IPS-18c (cell line): ENCODE data around the gene SAMD8.

ENCODE experiments used
- H3K4me3 ChIP-seq: 2 replicates; pipeline ENCODE4 v1.7.0; 2013; ENCODE audit warnings: low read depth, mild to moderate bottlenecking, low read length, moderate library complexity; ENCODE audit not compliant: insufficient read depth
- H3K9me3 ChIP-seq: one replicate; pipeline ENCODE4 v1.6.1; 2013; ENCODE audit warnings: mild to moderate bottlenecking, low read length, moderate library complexity; ENCODE audit not compliant: control insufficient read depth, insufficient read depth

Gene SAMD8

DNA sequence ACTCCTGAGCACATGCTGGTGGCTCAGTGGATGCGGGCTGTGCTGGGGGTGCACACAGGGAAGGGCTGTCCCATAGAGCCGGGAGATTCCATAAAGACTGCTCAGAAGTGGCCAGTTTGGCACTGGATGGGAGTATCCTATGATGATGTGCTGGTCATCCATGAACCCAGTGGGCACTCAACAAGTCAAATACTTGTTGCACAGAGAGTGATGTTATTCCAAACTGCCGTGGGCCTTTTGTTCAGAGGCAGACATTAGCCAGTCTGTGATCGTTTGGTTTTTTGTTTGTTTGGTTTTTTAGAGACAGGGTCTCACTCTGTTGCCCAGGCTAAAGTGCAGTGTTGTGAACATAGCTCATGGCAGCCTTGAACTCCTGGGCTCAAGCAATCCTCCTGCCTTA is 30.9 kb upstream of the SAMD8 start:
- no peak overlapping the region for H3K4me3 ChIP-seq
- no peaks in the 10 kb centered on the region for H3K9me3 ChIP-seq

DNA sequence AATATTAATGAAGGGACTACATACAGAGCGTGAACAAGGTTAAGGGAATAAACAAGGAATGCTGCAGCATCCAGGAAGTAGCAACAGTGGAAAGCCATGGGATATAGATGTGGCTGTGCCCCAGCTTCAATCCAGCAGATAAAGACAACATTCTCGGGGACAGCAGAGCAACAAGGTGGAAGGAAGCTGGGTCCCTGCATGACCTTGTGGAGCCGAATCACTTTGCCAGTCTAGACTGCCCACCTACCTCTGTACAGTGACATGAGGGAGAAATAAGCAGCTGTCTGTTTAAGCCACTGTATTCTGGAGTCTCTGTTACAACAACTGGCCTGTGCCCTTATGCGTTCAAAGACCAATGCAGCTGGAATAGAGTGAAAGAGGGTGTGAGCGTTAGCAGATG is 30.1 kb upstream of the SAMD8 start:
- no peaks in the 10 kb centered on the region for H3K9me3 ChIP-seq
- H3K4me3 ChIP-seq: no peak overlapping the region

DNA sequence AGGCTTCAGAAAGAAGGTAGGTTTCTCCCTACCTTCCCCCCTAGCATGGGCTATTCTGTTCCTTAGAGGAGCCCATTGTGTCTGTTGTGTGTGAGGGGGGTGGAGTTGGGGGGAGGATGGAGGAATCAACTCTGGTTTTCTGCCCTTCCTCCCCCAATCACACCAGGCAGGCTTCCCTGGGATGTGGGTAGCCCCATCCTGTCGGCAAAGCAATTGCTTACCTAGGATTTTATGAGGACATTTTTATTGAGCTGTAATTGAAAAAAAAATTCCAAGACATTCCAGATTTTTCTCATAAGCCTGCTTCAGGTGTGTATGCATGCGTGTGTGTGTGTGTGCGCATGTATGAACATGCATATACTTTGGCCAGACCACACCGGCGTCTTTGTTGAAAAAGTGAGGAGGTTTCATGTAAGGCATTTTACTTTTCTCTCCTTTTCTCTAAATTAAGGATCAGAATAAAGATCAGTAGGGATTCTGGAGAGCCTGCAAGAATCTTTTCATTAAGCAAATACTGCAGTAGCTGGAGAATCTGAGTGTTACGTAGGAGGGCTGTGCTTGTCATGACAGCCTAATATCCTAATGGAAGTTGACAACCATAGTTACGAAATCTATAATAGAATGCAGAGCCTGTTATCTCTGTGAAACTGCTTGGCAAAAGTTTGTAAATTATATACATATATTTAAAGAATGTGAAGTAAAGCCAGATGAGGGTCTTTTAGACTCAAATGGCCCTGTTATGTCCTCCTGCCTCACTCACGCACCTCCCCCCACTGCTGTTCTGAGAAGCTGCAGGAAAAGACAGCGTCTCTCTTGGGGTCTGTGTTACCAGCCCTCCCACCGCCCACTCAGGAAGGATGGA is 27.3 kb upstream of the SAMD8 start:
- Histone ChIP-seq H3K9me3 (no peaks in the 10 kb centered on the region), H3K4me3 (no peak overlapping the region)

DNA sequence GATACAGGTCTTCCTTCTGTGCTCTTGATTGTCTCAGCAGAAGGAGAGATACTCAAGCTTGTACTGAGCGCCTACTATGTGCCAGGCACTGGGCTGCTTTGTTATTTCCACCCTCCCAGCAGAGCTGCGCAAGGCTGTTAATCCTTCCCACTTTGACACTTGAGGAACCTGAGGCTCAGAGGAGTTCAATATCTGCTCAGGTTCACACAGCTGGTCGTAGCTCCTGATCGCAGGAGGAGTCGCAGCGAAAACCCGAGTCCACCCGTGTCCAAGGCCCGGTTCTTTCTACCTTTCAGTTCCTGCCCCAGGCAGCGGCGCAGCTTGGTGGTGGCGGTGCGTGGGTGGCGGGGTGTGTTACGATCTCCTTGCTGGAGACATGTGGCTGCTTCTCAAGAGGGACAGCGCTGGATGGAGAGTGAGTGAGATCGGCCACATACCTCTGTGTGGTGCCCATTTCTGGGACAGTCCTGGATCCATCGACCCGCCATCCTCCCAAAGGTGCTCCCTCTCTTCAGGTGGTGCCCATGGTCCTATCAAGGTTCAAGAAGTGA is 26.5 kb upstream of the SAMD8 start:
- Histone ChIP-seq H3K4me3 (no peak overlapping the region), H3K9me3 (peaks cover 1% of the 10 kb centered on the region)

DNA sequence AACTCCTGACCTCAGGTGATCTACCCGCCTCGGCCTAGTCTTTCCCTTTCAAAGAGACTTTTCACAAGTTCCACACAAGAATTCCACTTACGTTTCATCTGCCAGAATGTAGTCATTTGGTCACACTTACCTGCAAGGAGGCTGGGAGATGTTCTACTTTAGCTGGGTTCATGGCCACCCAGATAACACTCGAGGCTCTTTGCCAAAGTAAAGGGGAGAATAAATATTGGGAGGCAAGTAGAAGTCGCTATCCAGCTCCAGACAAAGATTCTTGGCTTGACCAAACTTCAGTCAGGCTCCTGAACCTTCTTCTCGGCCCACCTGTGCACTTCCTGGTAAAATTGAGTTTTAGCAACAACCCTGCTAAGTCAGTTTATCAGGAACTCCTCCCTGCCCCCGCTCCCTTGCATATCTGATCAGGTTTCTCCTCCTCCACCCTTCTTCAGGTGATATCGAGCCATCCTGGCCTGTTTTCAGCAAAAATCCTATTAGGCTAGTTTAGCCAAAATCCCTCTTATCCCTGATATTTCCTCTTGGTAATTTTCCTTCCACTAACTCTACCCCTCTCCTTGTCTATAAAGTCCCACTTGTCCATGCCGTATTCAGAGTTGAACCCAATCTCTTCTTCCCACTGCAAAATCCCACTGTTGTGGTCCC is 25.1 kb upstream of the SAMD8 start:
- Histone ChIP-seq H3K4me3 (no peak overlapping the region), H3K9me3 (peaks cover 2% of the 10 kb centered on the region)

DNA sequence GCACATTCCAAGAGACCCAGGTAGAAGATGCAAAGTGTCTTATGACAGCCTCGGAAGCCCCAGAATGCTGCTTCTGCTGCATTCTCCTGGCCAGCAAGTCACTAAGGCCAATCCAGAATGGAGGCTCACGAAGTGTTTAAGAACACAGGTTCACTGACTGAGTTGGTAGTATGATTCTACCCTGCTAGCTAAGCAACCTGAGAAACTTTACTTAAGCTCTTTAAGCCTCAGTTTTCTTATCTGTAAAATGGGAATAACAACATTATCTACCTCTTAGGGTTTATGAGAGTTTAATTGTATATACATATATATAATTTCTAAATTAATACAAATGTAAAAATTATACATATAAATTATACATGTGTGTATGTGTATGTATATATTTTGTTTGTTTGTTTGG is 22.8 kb upstream of the SAMD8 start:
- no peak overlapping the region for H3K4me3 ChIP-seq
- H3K9me3 ChIP-seq: peaks cover 2% of the 10 kb centered on the region

DNA sequence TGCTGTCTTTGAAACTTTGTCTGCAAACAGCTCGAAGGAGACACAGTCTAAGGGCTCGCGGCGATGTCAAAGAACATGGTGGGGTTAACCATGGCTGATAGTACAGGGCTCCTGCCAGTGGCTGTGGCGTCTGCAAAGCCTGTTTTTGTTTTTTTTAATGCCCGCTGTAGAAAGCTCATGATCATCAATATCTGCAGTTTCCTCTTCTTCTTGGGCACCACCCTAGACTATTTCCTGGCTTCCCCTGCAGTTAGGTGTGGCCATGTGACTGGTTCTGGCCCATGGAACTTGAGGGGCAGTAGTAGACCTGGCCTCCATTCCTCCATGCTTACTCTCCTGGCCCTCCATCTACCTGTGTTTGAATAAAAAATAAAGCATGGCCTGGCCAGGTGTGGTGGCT is 21.8 kb upstream of the SAMD8 start:
- Histone ChIP-seq H3K9me3 (peaks cover 2% of the 10 kb centered on the region), H3K4me3 (no peak overlapping the region)

DNA sequence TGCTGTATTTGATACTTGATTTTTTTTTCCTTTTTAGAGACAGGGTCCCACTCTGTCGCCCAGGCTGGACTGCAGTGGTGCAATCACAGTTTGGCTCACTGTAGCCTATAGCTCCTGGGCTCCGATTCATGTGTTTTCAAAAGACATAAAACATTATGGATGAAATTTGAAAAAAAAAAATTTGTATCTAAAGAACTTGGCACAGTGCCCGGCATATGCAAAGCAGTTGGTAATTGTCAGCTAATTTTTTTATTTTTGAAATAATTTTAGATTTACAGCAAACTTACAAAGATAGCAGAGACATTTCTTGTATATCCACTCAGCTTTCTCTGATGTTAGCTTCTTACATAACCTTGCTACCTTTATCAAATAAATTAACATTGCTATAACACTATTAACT is 20.3 kb upstream of the SAMD8 start:
- H3K4me3 ChIP-seq: no peak overlapping the region
- peaks cover 2% of the 10 kb centered on the region for H3K9me3 ChIP-seq

DNA sequence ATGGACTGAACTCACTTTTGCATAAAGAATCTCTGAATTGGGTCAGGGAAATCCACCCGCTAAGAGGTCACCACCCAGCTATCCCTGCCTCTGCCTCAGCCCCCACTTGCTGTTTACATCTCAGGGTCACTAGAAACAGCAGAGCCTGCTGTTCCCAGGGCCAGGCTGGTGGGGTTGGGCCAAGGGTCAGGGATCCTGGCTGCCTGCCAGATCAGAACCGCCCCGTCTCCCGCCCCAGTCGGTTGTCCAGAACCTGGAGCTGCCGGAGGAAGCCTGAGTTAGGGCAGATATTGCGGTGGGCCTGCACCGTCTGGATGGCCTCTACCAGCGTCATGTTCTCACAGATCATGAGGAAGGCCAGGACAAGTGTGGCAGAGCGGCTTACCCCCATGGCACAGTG is 17.0 kb upstream of the SAMD8 start:
- Histone ChIP-seq H3K9me3 (peaks cover 2% of the 10 kb centered on the region), H3K4me3 (no peak overlapping the region)

DNA sequence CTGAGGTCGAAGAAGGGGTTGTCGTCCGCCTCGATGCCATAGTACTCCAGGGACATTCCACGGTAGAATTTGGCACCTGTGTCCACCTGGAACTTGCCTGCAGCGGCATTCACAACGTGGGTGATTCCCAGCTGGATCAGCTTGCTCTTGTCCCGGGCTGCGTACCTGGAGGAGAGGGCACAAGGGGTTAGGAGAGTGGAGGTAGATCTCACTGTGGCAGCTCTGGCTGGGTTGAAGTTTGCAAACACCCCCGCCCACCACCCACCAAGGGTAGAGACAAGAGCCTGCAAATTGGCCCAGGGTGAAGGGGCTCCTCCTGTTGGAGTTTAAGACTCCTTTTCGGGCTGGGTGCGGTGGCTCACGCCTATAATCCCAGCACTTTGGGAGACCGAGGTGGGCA is 15.8 kb upstream of the SAMD8 start:
- H3K4me3 ChIP-seq: no peak overlapping the region
- H3K9me3 ChIP-seq: no peaks in the 10 kb centered on the region

DNA sequence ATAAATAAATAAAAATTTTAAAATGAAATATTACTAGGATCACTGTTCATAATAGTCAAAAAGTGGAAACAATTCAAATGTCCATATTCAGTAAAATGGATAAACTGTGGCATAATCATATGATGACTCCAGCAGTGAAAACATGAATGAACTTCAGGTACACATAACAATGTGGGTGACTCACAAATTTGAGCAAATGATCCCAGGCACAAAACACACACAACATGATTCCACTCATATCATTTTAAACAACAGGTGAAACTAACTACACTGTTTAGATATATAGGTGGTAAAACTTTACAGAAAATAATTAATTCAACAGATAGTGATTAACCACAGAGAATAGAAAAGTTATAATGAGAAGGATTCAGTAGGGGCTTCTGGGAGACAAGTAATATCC is 14.7 kb upstream of the SAMD8 start:
- no peaks in the 10 kb centered on the region for H3K9me3 ChIP-seq
- H3K4me3 ChIP-seq: no peak overlapping the region

DNA sequence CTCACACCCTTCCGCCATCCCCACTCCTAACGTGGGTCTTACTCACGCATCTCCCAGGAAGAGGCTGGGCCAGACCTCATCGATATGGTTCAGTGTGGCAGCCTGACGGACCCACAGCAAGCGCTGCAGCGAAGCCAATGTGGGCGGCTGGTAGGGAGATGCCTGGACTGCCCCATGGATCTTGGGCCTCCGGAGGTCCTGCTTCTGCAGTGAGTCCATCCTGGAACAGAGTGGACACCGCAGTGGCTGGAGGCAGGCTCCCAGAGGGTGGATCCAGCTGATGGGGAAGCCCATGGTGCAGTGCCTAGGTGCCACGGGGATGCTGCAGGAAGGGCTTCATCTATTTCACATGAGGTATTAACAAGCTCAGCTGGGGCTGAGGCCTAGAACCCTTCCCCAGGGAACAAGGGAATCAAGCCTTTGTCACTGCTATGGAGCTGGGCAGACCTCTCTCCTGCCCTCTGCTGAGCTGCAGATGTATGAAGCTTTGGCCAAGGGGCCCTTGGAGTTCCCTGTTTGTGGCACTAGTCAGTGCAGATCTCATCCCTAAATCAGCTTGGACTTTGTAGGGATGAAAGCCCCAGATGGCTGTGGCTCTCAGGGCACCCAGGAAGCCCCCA is 13.7 kb upstream of the SAMD8 start:
- Histone ChIP-seq H3K9me3 (no peaks in the 10 kb centered on the region), H3K4me3 (no peak overlapping the region)

DNA sequence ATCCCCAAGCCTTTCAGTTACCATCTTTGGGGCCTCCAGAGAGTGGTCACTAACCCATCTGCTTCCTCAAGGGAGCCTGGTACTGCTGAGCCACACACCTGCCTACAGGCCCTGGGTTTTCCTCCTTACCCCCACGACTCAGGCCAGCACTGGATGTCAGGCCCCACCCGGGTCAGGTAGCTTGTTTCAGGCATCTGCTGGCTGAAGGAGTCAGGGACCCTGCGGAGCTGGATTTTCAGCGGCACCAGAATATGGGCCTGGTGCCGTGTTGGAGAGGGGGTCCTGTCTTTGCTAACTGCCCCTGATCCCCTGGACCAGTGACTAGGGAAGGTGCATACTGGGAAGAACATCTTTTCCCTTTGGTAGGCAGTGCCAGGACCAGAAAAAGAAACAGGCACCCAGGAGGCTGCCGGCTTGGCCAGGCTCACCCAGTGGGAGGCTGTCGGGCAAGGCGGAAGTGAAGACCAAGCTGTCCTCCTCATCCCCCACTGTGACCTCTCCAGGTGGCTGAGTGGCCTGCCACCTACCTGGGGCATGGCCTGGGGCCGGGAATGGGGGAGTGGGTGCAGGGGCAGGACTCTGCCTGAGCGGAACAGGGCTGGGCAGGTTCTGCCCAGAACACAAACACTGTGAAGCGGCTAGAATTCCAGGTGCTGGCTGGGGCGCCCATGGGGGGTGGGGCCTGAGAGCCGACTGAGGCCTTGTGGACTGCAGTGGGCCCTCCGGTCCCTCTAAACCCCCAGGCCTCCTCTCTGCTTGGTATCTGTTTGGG is 12.4 kb upstream of the SAMD8 start:
- no peak overlapping the region for H3K4me3 ChIP-seq
- no peaks in the 10 kb centered on the region for H3K9me3 ChIP-seq

DNA sequence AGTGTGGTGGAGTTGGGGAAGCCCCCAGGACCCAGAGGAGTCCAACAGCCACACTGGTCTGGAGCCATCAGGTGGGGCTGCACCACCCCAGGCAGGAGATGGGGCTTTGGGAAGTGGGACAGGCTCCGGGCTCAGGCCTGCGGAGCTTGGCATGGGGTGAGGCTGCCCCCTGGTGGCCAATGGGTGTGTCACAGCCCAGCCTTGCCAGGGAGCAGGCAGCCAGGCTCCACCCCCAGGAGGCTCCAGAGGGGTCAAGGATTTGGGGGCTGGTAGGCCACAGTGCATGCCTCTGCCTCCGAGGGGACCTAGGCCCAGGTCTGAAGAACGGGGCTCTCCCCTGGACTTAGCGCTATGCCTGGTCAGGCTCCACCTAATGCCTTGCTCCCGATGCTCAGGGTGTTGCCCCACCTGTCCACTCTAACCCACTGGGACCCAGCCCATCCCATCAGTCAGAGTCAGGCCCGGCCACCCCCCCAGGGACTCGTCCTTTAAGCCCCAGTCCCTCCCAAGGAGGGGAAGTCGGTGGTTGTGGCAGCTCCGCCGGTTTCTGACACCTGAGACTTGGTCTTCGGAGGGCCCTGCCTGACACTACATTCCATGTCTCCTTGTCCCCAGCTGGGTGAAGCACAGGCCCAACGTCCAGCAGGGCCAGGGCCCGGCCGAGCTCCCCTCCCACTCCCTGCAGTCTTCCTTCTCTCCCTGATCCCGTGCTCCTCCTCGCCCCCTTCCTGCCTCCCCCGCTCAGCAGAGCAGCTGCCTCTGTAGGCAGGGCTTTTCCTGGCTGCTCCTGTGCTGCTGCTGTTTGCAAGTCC is 11.3 kb upstream of the SAMD8 start:
- H3K4me3 ChIP-seq: no peak overlapping the region; the same call in 1 of the 2 replicates

DNA sequence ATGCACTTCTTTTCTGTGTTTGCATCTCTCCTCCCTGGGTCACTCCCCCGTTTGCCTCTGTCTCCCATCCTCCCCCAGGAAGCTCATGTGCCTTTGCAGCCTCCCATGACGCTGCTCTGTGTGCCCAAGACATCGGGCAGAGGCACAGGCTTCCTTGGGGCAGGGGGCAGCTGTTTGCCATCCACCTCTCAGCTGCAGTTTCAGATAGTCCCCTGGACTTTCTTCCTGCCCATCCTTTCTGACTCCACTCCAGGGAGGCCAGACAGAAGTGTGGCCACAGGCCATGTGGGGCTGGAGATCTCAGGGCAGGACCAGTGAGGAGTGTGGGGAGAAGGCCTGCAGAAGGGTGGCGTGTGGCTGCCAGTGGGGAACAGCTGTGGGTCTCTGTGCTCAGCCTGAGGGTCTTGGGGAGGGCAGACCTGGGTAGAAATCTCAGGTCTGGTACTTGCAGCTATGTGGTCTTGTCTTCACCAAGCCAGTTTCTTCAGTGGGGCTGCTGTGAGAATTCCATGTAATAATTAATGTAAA is 10.6 kb upstream of the SAMD8 start:
- Histone ChIP-seq H3K9me3 (no peaks in the 10 kb centered on the region), H3K4me3 (no peak overlapping the region; the same call in 1 of the 2 replicates)

More for the DNA sequence above, 11.3 kb upstream of the SAMD8 start:
- no peaks in the 10 kb centered on the region for H3K9me3 ChIP-seq
